Right lobe of liver (tissue), 4 donors: ENCODE results near the gene GPR3.

Source experiments
- CTCF ChIP-seq, 4 donors: fragments of 200-600 bp in 3 of 4; fragments of 450-650 bp in 1 of 4; IDR thresholded peaks; one replicate each; pipeline versions ENCODE4 v1.5.1 to v1.8.0; 2016 to 2022; ENCODE audit warnings: antibody characterized with exemption in 4 of 4, mild to moderate bottlenecking in 2 of 4
- POLR2A ChIP-seq: fragments of 450-650 bp; IDR thresholded peaks from one replicate; pipeline ENCODE4 v1.6.1; 2017; ENCODE audit warnings: antibody characterized with exemption, mild to moderate bottlenecking
- donor health status: DM: no; HTN: no; CAD: no.
- donor health status: DM: no; HTN: no; CAD: no.
- donor health status: DM: no; HTN: yes; CAD: no.

DNA sequence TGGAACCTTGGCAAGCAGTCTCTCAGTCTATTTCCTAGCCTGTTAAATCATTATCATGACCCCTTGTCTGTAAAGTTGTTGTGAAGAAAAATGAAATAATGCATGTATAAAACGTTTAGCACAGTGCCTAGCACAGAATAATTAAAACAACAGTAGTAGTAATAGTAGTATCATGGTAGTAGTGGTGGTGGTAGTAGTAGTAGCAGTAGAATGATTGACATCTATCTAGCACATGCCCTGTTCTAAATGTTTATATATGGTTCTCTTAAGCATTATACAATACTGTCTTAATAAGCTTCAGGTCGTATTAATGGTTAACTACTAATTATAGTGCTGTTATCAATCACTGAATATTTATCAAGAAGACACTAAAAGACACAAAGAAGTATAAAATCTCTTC is 46.7 kb downstream of the GPR3 start:
- no peak for TF ChIP-seq CTCF (IDR thresholded peaks at IDR 0.05)
- TF ChIP-seq POLR2A, result no peak
